Activated T-cell treated with anti-CD3 and anti-CD28 coated beads, Interleukin-2, amount 50 U/mL, for 4 hours (primary cell): ENCODE results near the gene C2CD4C. TPM values are rescaled to one million over a fixed set of nuclear protein-coding genes. Genes with fewer than 3 reads are reported as not detected.
"Not testable (repeated sequence)": the region's sequence is repeated elsewhere in the genome, so short reads cannot be mapped to it uniquely, and the experiment has no call there.

Experiments used
- ATAC-seq, 2 donors: fragments of 200-7000 bp; cut with Tn5 transposase; one replicate each; pipeline ENCODE4 v1.10.0; 2021
- DNase-seq: peaks from one replicate; pipeline ENCODE4 v3.0.0-alpha.2; 2020
- H3K27me3 Mint-ChIP-seq: one replicate; pipeline ENCODE4 v1.8.0; 2021; ENCODE audit warnings: low read depth, mixed read lengths
- H3K36me3 Mint-ChIP-seq: one replicate; pipeline ENCODE4 v1.8.0; 2022; ENCODE audit warnings: mixed read lengths; ENCODE audit not compliant: insufficient read depth
- H3K4me1 Mint-ChIP-seq: one replicate; pipeline ENCODE4 v1.8.0; 2021; ENCODE audit warnings: low read depth, mixed read lengths
- H3K4me3 Mint-ChIP-seq: one replicate; pipeline ENCODE4 v1.8.0; 2021; ENCODE audit warnings: mild to moderate bottlenecking, moderate library complexity, mixed read lengths
- H3K9me3 Mint-ChIP-seq: one replicate; pipeline ENCODE4 v1.8.0; 2021; ENCODE audit warnings: mixed read lengths
- total RNA-seq, 3 donors: library from RNA; stranded (reverse); gene quantifications; one replicate each; pipeline ENCODE4 v1.2.1, GENCODE V29; 2021

C2CD4C gene
- total RNA-seq, 3 donors from 2014 or later = 0.11 to 0.14 TPM; not detected in 1

GRCh38 chr19:427675-428074 lies 18.7 kb upstream of the C2CD4C start:
- ATAC-seq, H3K27me3 Mint-ChIP-seq, H3K9me3 Mint-ChIP-seq, DNase-seq, H3K4me3 Mint-ChIP-seq, H3K36me3 Mint-ChIP-seq, H3K4me1 Mint-ChIP-seq: not testable (repeated sequence)

DNA sequence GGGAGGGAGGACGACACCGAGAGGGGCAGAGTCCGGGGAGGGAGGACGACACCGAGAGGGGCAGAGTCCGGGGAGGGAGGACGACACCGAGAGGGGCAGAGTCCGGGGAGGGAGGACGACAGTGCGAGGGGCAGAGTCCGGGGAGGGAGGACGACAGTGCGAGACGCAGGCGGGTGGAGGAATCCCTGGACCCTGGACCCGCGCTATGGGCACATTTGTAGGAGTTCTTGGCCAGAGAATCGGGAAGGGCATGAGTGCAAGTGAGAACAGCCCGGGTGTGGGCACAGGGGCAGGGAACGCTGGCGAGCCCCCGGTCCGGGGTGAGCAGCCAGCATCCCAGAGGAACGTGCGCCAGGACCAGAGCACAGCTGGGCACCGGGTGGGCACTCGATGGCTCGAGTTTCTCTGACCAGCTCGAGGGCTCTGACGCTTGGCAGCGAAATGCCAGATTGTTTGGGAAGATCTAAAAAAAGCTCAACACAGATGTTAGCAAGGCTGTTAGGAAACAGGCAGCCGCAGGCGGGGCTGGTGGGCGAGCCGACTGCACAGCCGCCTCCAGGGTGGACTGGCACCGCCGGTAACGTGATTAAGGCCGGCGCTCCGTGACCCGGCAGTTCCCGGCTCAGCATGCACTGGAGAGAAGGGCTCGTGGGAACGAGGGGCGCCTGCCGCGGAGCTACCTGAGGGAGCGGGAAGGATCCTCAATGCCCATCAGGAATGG lies 17.9 kb upstream of the C2CD4C start:
- Mint-ChIP-seq H3K36me3 (no peaks in the 10 kb centered on the region), H3K9me3 (peaks cover 3% of the 10 kb centered on the region), H3K4me3 (no peak overlapping the region), H3K4me1 (no peaks in the 10 kb centered on the region), H3K27me3 (peaks cover 6% of the 10 kb centered on the region)
- no peak for ATAC-seq
- no peak for DNase-seq

DNA sequence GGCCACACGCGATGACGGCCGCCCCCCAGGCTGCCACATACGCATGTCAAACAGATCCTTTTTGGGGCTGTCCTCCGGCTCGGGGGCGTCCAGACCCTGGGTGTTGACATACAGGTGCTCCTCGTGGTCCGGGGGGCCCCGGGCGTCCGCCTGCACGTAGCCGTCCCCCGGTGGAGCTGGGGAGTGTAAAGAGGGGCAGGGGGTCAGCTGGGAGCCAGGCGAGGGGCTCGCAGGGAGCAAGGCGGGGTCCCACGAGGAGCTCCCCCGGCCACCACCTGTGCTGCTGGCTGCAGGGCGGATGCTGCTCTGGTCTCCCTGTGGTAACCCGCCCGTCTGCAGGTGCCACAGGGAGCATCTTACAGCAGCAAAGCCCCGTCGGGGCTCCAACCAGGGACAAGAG lies 16.1 kb upstream of the C2CD4C start:
- Mint-ChIP-seq H3K4me3 (no peak overlapping the region), H3K4me1 (no peaks in the 10 kb centered on the region), H3K27me3 (peaks cover 6% of the 10 kb centered on the region), H3K36me3 (no peaks in the 10 kb centered on the region), H3K9me3 (no peaks in the 10 kb centered on the region)
- no peak for ATAC-seq
- DNase-seq = no peak

DNA sequence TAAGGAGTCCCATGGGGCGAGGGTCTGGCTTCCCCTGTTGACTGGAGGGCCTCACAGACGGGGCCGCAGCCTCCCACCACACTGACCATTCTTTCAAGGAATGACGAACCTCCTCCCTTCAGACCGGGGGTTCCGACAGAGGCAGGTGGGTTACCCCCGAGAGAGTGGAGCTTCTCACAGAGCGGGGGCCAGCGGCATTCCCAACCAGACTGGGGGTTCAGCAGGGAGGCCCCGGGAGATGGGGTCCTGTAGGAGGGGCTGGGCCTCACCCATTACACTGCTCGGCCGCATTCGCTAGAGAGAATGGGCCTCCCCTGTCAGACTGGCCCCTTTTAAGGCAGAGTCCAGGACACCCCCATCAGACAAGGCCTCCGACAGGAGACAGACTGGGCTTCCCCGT lies 15.6 kb upstream of the C2CD4C start:
- Mint-ChIP-seq H3K27me3 (peaks cover 6% of the 10 kb centered on the region), H3K9me3 (no peaks in the 10 kb centered on the region), H3K4me1 (no peaks in the 10 kb centered on the region), H3K4me3 (no peak overlapping the region), H3K36me3 (no peaks in the 10 kb centered on the region)
- DNase-seq (no peak), ATAC-seq (no peak)

DNA sequence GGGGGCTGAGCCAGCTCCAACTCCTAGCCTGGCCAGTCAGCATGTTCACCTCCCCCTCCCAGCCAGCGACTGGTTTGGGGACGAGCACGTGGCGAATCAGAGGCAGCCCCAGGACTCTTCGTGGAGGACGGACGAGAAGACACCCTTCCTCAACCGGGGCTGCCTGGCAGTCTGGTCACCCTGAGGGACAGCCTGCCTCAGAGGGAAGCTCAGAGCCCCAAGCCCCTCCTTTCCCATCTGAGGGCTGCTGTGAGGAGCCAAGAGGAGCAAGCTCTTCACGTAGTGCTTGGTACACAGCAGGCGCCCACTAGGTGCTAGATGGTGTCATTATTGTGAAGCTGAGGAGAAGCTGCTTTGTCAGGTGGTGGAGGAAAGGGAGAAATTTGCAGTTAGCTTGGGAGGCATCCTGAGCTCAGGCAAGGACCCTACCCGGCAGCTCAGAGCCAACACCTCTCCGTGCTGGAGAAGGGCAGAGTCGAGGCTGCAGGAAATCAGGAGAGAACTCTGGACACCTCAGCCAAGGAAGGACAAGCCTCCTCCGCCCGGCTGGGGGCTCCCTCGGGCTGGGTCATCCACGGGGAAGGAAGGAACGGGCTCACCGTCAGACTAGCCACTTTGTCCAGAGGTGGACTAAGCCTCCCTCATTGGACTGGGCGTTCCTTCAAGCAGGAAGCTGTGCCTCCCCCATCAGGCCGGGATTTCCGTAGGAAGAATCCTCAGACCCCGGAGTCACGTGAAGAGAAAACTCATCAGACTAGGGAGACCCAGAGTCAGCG lies 14.9 kb upstream of the C2CD4C start:
- no peaks in the 10 kb centered on the region for H3K9me3 Mint-ChIP-seq
- no peak overlapping the region for H3K4me3 Mint-ChIP-seq
- ATAC-seq (no peak), DNase-seq (no peak)
- H3K27me3 Mint-ChIP-seq = peaks cover 6% of the 10 kb centered on the region
- no peaks in the 10 kb centered on the region for H3K4me1 Mint-ChIP-seq
- no peaks in the 10 kb centered on the region for H3K36me3 Mint-ChIP-seq

DNA sequence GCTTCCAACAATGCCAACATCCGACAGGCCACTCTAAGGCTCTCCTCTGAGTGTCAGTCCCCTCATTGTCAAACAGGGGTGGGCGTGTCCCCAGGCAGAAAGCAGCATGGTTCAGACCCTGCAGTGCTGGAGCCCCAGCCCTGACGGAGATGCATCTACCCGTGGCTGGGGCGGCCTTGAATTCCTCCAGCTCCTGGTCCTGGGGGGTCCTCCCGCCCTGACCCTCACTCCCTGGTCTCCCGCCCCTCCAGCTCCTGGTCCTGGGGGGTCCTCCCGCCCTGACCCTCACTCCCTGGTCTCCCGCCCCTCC lies 13.9 kb upstream of the C2CD4C start:
- not testable (repeated sequence) for H3K9me3 Mint-ChIP-seq, H3K4me3 Mint-ChIP-seq, H3K27me3 Mint-ChIP-seq, H3K36me3 Mint-ChIP-seq, H3K4me1 Mint-ChIP-seq, DNase-seq, ATAC-seq

DNA sequence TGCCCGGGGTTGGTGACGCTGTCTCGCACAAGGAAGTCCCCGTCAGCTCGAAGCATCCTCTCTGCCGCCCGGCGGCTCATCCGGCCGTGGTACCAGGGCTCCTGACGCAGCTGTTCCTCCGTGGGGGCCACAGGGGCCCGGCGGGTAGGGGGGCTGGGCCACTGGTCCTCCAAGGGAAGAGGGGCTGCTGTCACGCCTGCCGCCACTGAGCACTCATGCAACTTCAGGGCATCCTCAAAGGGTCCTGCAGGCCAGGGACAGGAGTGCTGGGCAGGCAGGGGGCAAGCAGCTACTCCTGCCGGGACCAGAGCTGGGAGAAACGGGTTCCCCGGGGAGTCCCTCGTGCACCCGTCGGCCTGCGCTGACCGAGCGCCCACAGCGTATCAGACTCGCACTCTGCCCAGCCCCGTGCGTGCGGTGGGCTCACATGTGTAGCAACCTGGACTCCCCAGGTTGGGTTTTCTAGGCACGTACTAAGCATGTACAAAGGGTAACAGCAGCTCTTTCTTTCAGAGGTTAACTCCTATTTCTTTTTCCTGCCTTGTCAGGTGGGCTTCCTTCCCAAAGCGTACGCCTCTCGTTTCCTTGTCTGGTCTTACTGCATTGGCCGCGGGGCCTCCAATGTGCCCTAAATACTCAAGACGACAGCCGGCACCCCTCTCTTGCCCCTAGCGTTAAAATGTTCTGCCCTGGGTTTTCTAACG lies 13.4 kb upstream of the C2CD4C start:
- Mint-ChIP-seq H3K4me3 (no peak overlapping the region), H3K27me3 (peaks cover 6% of the 10 kb centered on the region), H3K9me3 (no peaks in the 10 kb centered on the region), H3K4me1 (no peaks in the 10 kb centered on the region), H3K36me3 (no peaks in the 10 kb centered on the region)
- DNase-seq (no peak), ATAC-seq (no peak)

DNA sequence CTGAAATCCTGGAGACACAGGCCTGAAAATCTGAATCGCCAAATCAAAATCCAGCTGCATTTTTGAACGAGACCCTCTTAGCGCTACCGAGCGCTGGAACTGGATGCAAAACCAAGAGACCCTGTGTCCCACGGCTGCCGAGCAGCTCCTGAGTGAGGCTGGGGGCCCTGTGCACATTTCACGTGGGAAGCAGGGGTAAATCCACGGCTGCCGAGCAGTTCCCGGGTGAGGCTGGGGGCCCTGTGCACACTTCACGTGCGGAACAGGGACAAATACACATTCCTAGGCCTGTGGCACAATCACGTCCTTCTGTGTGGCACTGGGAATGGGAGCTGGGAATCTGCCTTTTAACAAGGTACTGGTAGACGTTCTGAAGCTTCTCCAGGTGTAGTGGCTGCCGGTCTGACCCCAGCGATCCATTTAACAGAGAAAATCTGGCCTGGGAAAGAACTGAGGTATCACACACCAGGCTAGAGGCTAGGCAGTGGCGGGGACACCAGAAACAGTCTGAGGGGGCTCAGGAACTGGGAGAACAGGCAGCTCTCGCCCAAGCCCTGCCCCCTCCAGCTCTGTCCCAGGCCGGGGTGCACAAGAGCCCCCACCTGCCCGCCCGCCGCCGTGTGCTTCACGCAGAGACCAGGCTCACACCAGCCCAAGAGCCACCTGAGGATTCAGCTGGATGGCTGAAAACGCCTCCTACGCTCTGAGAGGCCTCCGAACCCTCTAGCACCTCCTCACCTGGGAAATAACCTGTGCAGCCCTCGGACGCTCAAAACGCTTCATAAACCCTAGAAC lies 11.0 kb upstream of the C2CD4C start:
- DNase-seq = no peak
- ATAC-seq = no peak
- peaks cover 6% of the 10 kb centered on the region for H3K27me3 Mint-ChIP-seq
- H3K9me3 Mint-ChIP-seq = no peaks in the 10 kb centered on the region
- no peaks in the 10 kb centered on the region for H3K36me3 Mint-ChIP-seq
- H3K4me1 Mint-ChIP-seq = no peaks in the 10 kb centered on the region
- no peak overlapping the region for H3K4me3 Mint-ChIP-seq

- ATAC-seq (no peak), DNase-seq (no peak)
- H3K9me3 Mint-ChIP-seq = no peaks in the 10 kb centered on the region
- H3K36me3 Mint-ChIP-seq = no peaks in the 10 kb centered on the region
- no peaks in the 10 kb centered on the region for H3K4me1 Mint-ChIP-seq
- peaks cover 5% of the 10 kb centered on the region for H3K27me3 Mint-ChIP-seq
- no peak overlapping the region for H3K4me3 Mint-ChIP-seq
These were observed 10.1 kb upstream of the C2CD4C start for GRCh38 chr19:418761-419671.

DNA sequence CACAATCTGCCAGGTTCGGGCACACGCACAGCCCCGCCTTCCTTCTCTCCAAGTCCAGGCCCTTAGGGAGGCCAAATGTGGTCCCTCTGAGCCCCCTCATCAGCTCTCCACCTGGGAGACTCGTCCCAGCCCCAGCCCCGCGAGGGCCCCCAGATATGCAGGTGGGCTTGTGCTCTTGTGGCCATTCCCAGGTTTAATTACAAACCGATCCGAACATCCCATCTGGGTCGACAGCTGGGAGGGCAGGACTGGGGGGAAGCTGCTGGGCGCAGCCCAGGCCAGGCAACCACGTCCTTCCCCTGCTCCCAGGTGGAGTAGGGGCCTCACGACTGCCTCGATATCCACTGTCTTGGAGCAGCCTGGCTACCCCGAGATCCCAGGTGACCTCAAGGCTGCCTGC lies 7.5 kb upstream of the C2CD4C start:
- Mint-ChIP-seq H3K36me3 (no peaks in the 10 kb centered on the region), H3K4me1 (no peaks in the 10 kb centered on the region), H3K4me3 (no peak overlapping the region), H3K27me3 (peaks cover 2% of the 10 kb centered on the region), H3K9me3 (no peaks in the 10 kb centered on the region)
- ATAC-seq (no peak), DNase-seq (no peak)

DNA sequence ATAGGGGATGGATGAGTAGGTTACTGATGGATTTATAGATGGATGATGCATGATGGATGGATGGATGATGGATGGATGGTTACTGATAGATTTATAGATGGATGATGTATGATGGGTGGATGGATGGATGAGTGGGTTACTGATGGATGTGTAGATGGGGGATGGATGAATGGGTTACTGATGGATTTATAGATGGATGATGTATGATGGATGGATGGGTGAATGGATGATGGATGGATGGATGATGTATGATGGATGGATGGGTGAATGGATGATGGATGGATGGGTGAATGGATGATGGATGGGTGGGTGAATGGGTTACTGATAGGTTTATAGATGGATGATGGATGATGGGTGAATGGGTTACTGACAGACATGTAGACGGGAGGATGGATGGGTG lies 6.3 kb upstream of the C2CD4C start:
- Mint-ChIP-seq H3K4me3 (no peak overlapping the region), H3K4me1 (no peaks in the 10 kb centered on the region), H3K27me3 (peaks cover 4% of the 10 kb centered on the region), H3K9me3 (no peaks in the 10 kb centered on the region), H3K36me3 (no peaks in the 10 kb centered on the region)
- no peak for ATAC-seq
- no peak for DNase-seq

- H3K4me3 Mint-ChIP-seq = no peak overlapping the region
- H3K4me1 Mint-ChIP-seq = peaks cover 6% of the 10 kb centered on the region
- H3K27me3 Mint-ChIP-seq = peaks cover 14% of the 10 kb centered on the region
- no peaks in the 10 kb centered on the region for H3K36me3 Mint-ChIP-seq
- DNase-seq (no peak), ATAC-seq (no peak)
- no peaks in the 10 kb centered on the region for H3K9me3 Mint-ChIP-seq
These were observed 4.9 kb upstream of the C2CD4C start for GRCh38 chr19:413756-414420.
